ENCODE measurements around the gene CDK17. TPM values are rescaled to one million over a fixed set of nuclear protein-coding genes. Genes with fewer than 3 reads are reported as not detected.

CDK17 gene
- total and polyA plus RNA-seq, 2 of the 8 experiments (the other 6 are each of a cell fraction or from before 2014, with no cell fraction given): 5.8 to 20.0 TPM

DNA sequence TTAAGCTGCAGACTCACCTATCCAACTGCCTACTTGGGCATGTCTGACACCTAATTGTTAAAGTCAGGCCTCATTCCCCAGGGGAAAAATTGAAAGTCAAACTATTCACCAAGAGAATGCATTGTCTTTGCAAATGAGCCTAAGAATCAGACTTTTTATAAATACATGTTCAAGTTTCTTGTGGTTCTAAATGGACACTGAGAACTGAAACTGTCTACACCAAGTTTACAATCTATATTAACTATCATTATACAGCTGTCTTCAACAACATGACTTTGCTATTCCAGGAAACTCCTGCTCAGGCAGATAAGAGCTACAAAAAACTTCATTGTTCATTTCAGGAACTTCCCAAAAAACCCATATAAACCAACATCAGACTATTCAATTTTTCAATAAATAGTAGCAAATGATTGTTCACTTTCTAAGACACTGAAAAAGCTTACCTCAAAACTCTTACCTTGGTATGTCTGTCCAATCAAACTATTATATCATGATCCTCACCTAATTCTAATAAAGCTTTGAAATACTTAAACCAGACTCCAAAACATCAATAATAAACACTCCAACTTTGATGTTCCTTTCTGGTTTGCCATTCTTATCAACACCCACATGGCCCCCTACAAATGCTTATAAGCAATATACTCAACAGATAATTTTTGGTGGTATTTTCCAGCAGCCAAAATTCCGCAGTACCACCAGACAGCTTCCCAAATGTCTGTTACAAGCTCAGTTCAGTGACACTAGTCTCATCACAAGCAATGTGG lies 24.2 kb downstream of the CDK17 start:
- Histone ChIP-seq H2AFZ (ENCODE audit: low read length) (no peak overlapping the region), H3K4me3 (ENCODE audit: extremely low read depth in 1 of 4, insufficient read depth in 2 of 4, low read depth in 3 of 4, low read length in 4 of 4) (no peak overlapping the region), H3K79me2 (ENCODE audit: control insufficient read depth in 1 of 2, insufficient read depth in 2 of 2, low read length in 2 of 2) (peaks cover 0 to 76% of the 10 kb centered on the region in 2 experiments; a peak in 3 of 4 replicates), H3K4ac (replicated peaks; ENCODE audit: insufficient read length, low read depth, low read length) (no peak overlapping the region), H3K18ac (ENCODE audit: extremely low read depth, low read length) (no peak overlapping the region), H2BK15ac (ENCODE audit: low read length) (no peak overlapping the region), H3K23ac (ENCODE audit: insufficient read length) (no peak overlapping the region), H3K27ac (ENCODE audit: low read depth, low read length) (no peak overlapping the region), H2BK120ac (replicated peaks; ENCODE audit: low read depth, low read length) (no peak overlapping the region), H3K4me1 (replicated peaks in 1 of 4; ENCODE audit: control insufficient read depth in 3 of 4, insufficient read depth in 4 of 4, low read length in 3 of 4) (peaks cover 0 to 7% (median under 1%) of the 10 kb centered on the region in 4 experiments; a peak in 2 of 7 replicates), H2BK12ac (ENCODE audit: low read depth, low read length) (no peak overlapping the region), H2BK5ac (ENCODE audit: low read depth, low read length) (no peak overlapping the region), H4K5ac (ENCODE audit: insufficient read length, low read depth, low read length) (no peak overlapping the region), H3K27me3 (replicated peaks in 1 of 4; ENCODE audit: control insufficient read depth in 3 of 4, extremely low read depth in 1 of 4, insufficient read depth in 3 of 4, low read length in 3 of 4) (no peaks in the 10 kb centered on the region), H4K8ac (ENCODE audit: extremely low read depth, insufficient read depth, low read length) (no peak overlapping the region), H3K79me1 (ENCODE audit: low read depth, low read length) (no peaks in the 10 kb centered on the region; the same call in none of the 2 replicates), H4K91ac (replicated peaks; ENCODE audit: insufficient read length, low read length) (no peak overlapping the region), H2AK5ac (ENCODE audit: low read depth, low read length) (no peak overlapping the region), H2BK20ac (ENCODE audit: low read length) (no peak overlapping the region), H3K14ac (ENCODE audit: insufficient read length) (no peak overlapping the region), H4K20me1 (replicated peaks in 1 of 2; ENCODE audit: control insufficient read depth in 1 of 2, insufficient read depth in 2 of 2, low read length in 2 of 2) (peaks cover 0 to 2% of the 10 kb centered on the region in 2 experiments), H3K56ac (replicated peaks; ENCODE audit: insufficient read length, low read depth, low read length) (no peak overlapping the region), H3K23me2 (ENCODE audit: low read depth, low read length) (no peaks in the 10 kb centered on the region), H3K36me3 (ENCODE audit: control insufficient read depth in 2 of 4, insufficient read depth in 4 of 4, low read length in 3 of 4) (0 out of 8 replicates have a peak, but pooled peaks cover 0 to 2% (median 0%) of the 10 kb centered on the region in 4 experiments), H3K9me3 (ENCODE audit: insufficient read depth in 2 of 2, low read depth in 1 of 2, low read length in 1 of 2) (peaks cover 0 to 4% of the 10 kb centered on the region in 2 experiments; a peak in 1 of 4 replicates), H3K4me2 (ENCODE audit: insufficient read depth in 1 of 2, low read depth in 2 of 2, low read length in 2 of 2) (no peak overlapping the region), H3K9ac (replicated peaks in 1 of 4; ENCODE audit: extremely low read depth in 1 of 4, low read depth in 3 of 4, low read length in 3 of 4) (no peak overlapping the region)
- WGBS, 2 experiments (ENCODE audit: extremely low coverage in 1 of 2, insufficient coverage in 1 of 2, insufficient read length in 1 of 2, insufficient replicate concordance in 2 of 2, low coverage in 1 of 2, low lambda C conversion rate in 2 of 2, missing lambda C conversion rate in 1 of 2): 94% methylated on average over 1 of the region's 1 CpG; no CpG with 5 or more reads in 1 of the 2 experiments
- ChIA-PET POLR2A (ENCODE audit: partially characterized antibody) (no interaction called here), CTCF (ENCODE audit: partially characterized antibody) (interaction anchor here (1.1 kb wide), 1 partner anchor 61 kb away, joined by 3 read pairs; no protein-coding TSS in a partner anchor)
- no peak for FAIRE-seq
- DNase-seq (ENCODE audit: low read depth in 1 of 2, low spot score in 2 of 2): no peak
- TF ChIP-seq JUND (IDR thresholded peaks at IDR 0.05; ENCODE audit: low read length) (no peak), CTBP2 (IDR thresholded peaks at IDR 0.05; ENCODE audit: borderline replicate concordance, insufficient read depth, insufficient read length, low read length) (no peak), POLR2AphosphoS5 (IDR thresholded peaks at IDR 0.05; ENCODE audit: low read depth, low read length) (no peak), CEBPB (IDR thresholded peaks at IDR 0.05; ENCODE audit: low read depth, low read length) (no peak), BRCA1 (IDR thresholded peaks at IDR 0.05; ENCODE audit: low read depth, low read length) (no peak), TAF7 (optimal IDR thresholded peaks at IDR 0.05; ENCODE audit: borderline replicate concordance, low read depth, low read length) (no peak), SIX5 (IDR thresholded peaks at IDR 0.05; ENCODE audit: low read depth, low read length) (no peak), SIRT6 (IDR thresholded peaks at IDR 0.05; ENCODE audit: low read length) (no peak), SIN3A (conservative IDR thresholded peaks at IDR 0.05 in 1 of 2, IDR thresholded peaks at IDR 0.05 in 1 of 2; ENCODE audit: low read depth in 1 of 2, low read length in 2 of 2) (no peak), RFX5 (IDR thresholded peaks at IDR 0.05; ENCODE audit: borderline replicate concordance, low read depth, low read length) (no peak), CBX8 (IDR thresholded peaks at IDR 0.05; ENCODE audit: borderline replicate concordance, low read depth, low read length) (no peak), GTF2F1 (IDR thresholded peaks at IDR 0.05; ENCODE audit: borderline replicate concordance, low read depth, low read length) (no peak), ZNF274 (IDR thresholded peaks at IDR 0.05; ENCODE audit: borderline replicate concordance, extremely low read depth, low read length) (no peak)
